HG03060 (cell line): ENCODE data around the gene CCR4.
"Not testable (repeated sequence)": the region's sequence is repeated elsewhere in the genome, so short reads cannot be mapped to it uniquely, and the experiment has no call there.

ENCODE experiments used
- ATAC-seq: cut with Tn5 transposase; IDR thresholded peaks from one replicate; pipeline ENCODE4 v1.9.1; 2021; ENCODE audit warnings: low read depth, moderate number of reproducible peaks; ENCODE audit not compliant: unreplicated experiment

Gene CCR4

GRCh38 chr3:32951410-32951811, at the start of gene CCR4:
Gene CCR4, plus strand, starts transcription at chr3:32951644. Its CDS starts 1,779 bp downstream, at chr3:32953423.
- ATAC-seq, result no peak

GRCh38 chr3:32902887-32903371, 48.5 kb upstream of the CCR4 start:
- ATAC-seq, result not testable (repeated sequence)

GRCh38 chr3:32903953-32904352, 47.5 kb upstream of the CCR4 start:
- no peak for ATAC-seq

GRCh38 chr3:32909999-32910398, 41.4 kb upstream of the CCR4 start:
- no peak for ATAC-seq

GRCh38 chr3:32910954-32911353, 40.5 kb upstream of the CCR4 start:
- no peak for ATAC-seq

- no peak for ATAC-seq
Observed at GRCh38 chr3:32912046-32912445, 39.4 kb upstream of the CCR4 start.

- ATAC-seq, result no peak
Observed at GRCh38 chr3:32913790-32914446, 37.5 kb upstream of the CCR4 start.

GRCh38 chr3:32919920-32920319, 31.5 kb upstream of the CCR4 start:
- no peak for ATAC-seq

GRCh38 chr3:32922078-32922477, 29.4 kb upstream of the CCR4 start:
- ATAC-seq, result no peak

GRCh38 chr3:32930161-32930560, 21.3 kb upstream of the CCR4 start:
- ATAC-seq, result no peak

- ATAC-seq, result not testable (repeated sequence)
Observed at GRCh38 chr3:32931273-32931672, 20.2 kb upstream of the CCR4 start.

GRCh38 chr3:32934150-32934742, 17.2 kb upstream of the CCR4 start:
- ATAC-seq, result no peak

GRCh38 chr3:32937331-32937730, 14.1 kb upstream of the CCR4 start:
- ATAC-seq, result no peak

- not testable (repeated sequence) for ATAC-seq
Observed at GRCh38 chr3:32939531-32940284, 11.7 kb upstream of the CCR4 start.

- ATAC-seq, result no peak
Observed at GRCh38 chr3:32940726-32941125, 10.7 kb upstream of the CCR4 start.

GRCh38 chr3:32945136-32945535, 6.3 kb upstream of the CCR4 start:
- ATAC-seq, result no peak

GRCh38 chr3:32945598-32945997, 5.8 kb upstream of the CCR4 start:
- ATAC-seq, result not testable (repeated sequence)

- ATAC-seq, result no peak
Observed at GRCh38 chr3:32946973-32947788, 4.3 kb upstream of the CCR4 start.

- ATAC-seq, result peak; percentile 63
Observed at GRCh38 chr3:32947789-32948238, 3.6 kb upstream of the CCR4 start.

- ATAC-seq, result no peak
Observed at GRCh38 chr3:32948625-32949445, 2.6 kb upstream of the CCR4 start.
